Tibial nerve (tissue), 4 donors: ENCODE measurements around the gene IBA57. TPM values are rescaled to one million over a fixed set of nuclear protein-coding genes. Genes with fewer than 3 reads are reported as not detected.

Source experiments
- DNase-seq, 2 donors: peaks; one replicate each; pipeline ENCODE4 v3.0.0-alpha.2; 2019; ENCODE audit warnings: low spot score in 2 of 2
- H3K27ac ChIP-seq, 4 donors: fragments of 200-600 bp; sonication (generic) in 3 of 4; one replicate each; pipeline ENCODE4 v1.5.1; 2017 to 2019; ENCODE audit warnings: mild to moderate bottlenecking in 1 of 4
- H3K27me3 ChIP-seq, 2 donors: fragments of 200-600 bp; sonication (generic) in 1 of 2; one replicate each; pipeline versions ENCODE4 v1.5.1 to v1.6.0; 2017 to 2019
- H3K36me3 ChIP-seq, 3 donors: fragments of 200-600 bp; sonication (generic); one replicate each; pipeline ENCODE4 v1.5.1; 2018 to 2019
- H3K4me1 ChIP-seq, 4 donors: fragments of 200-600 bp; sonication (generic) in 3 of 4; one replicate each; pipeline ENCODE4 v1.5.1; 2017 to 2019
- H3K4me3 ChIP-seq, 4 donors: fragments of 200-600 bp; sonication (generic) in 3 of 4; one replicate each; pipeline ENCODE4 v1.5.1; 2017 to 2019; ENCODE audit warnings: mild to moderate bottlenecking in 1 of 4, moderate library complexity in 1 of 4
- H3K9me3 ChIP-seq, 4 donors: fragments of 200-600 bp; sonication (generic) in 3 of 4; one replicate each; pipeline ENCODE4 v1.5.1; 2017 to 2019
- EP300 ChIP-seq, 2 donors: sonication (generic); formaldehyde crosslinking; IDR thresholded peaks; one replicate each; pipeline ENCODE4 v1.6.1; 2017; ENCODE audit warnings: antibody characterized with exemption in 2 of 2, mild to moderate bottlenecking in 1 of 2
- POLR2A ChIP-seq, 2 donors: fragments of 450-650 bp; IDR thresholded peaks; one replicate each; pipeline ENCODE4 v1.6.1; 2017; ENCODE audit warnings: antibody characterized with exemption in 2 of 2, mild to moderate bottlenecking in 2 of 2, moderate library complexity in 2 of 2
- WGBS, 2 donors: methylation state at CpG; one replicate each; pipeline ENCODE4 v1.1.5; 2018; 5-methylcytosine and 5-hydroxymethylcytosine counted together
- total RNA-seq, 4 donors: library from RNA; depleted of rRNA; stranded (reverse); fragments of >200 nt; gene quantifications; one replicate each; pipeline ENCODE4 v1.1.0, GENCODE V29; 2016
- TF ChIP-seq, protein P1 (sequence below), 5 experiments: fragments of 200-600 bp in 3 of 5; fragments of 450-650 bp in 2 of 5; sonication (generic) in 3 of 5; IDR thresholded peaks; one replicate each; pipeline ENCODE4 v1.5.1; 2016 to 2019; ENCODE audit warnings: antibody characterized with exemption in 5 of 5, mild to moderate bottlenecking in 3 of 5, moderate library complexity in 2 of 5

The IBA57 gene
- total RNA-seq, 4 donors from 2014 or later, result 5.5 to 17.8 (median 9.2) TPM

DNA sequence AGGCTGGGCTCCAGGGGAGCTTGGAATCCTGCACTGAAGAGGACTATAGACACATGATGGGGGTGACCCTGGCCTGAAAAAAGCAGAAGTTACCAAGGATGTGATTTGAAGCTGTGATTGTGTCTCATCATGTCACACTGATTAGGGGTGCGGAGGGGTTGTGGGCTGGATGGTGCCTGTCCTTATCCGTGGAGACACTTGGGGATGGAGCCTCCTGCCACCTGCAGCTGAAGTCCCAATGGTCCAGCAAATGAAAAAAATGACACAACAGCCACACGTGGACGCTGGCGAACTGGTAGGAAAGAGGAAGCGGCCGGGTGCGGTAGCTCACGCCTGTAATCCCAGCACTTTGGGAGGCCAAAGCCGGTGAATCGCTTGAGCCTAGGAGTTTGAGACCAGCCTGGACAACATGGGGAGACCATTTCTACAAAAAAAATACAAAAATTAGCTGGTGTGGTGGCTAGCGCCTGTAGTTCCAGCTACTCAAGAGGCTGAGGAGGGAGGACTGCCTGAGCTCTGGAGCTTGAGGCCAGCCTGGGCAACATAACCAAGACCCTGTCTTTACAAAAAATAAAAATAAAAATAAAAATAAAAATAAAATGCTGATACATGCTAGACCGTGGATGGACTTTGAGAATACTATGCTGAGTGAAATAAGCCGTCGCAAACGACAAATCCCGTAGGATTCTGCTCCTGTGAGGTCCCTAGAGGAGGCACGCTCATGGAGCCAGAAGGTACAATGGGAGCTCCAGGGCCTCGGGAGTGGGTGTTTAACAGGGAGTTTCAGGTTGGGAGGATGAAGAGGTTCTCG is 838 bp upstream of the IBA57 start:
- WGBS, 2 donors, result 45 to 55% methylated on average over 20 of the region's 20 CpGs
- Histone ChIP-seq H3K27ac (peak overlapping the region; percentile 95 to 100 (median 98)), H3K36me3 (peaks cover 0 to 4% (median 0%) of the 10 kb centered on the region in 3 donors), H3K27me3 (no peaks in the 10 kb centered on the region), H3K4me3 (peak overlapping the region; percentile 41 to 87 (median 58)), H3K4me1 (peaks cover 0 to 53% (median 22%) of the 10 kb centered on the region in 4 donors), H3K9me3 (no peaks in the 10 kb centered on the region)
- peak in 1 of 2 donors; percentile 32 for TF ChIP-seq POLR2A (IDR thresholded peaks at IDR 0.05)
- TF ChIP-seq, protein P1, sequence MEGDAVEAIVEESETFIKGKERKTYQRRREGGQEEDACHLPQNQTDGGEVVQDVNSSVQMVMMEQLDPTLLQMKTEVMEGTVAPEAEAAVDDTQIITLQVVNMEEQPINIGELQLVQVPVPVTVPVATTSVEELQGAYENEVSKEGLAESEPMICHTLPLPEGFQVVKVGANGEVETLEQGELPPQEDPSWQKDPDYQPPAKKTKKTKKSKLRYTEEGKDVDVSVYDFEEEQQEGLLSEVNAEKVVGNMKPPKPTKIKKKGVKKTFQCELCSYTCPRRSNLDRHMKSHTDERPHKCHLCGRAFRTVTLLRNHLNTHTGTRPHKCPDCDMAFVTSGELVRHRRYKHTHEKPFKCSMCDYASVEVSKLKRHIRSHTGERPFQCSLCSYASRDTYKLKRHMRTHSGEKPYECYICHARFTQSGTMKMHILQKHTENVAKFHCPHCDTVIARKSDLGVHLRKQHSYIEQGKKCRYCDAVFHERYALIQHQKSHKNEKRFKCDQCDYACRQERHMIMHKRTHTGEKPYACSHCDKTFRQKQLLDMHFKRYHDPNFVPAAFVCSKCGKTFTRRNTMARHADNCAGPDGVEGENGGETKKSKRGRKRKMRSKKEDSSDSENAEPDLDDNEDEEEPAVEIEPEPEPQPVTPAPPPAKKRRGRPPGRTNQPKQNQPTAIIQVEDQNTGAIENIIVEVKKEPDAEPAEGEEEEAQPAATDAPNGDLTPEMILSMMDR (IDR thresholded peaks at IDR 0.05), result no peak
- no peak for DNase-seq

DNA sequence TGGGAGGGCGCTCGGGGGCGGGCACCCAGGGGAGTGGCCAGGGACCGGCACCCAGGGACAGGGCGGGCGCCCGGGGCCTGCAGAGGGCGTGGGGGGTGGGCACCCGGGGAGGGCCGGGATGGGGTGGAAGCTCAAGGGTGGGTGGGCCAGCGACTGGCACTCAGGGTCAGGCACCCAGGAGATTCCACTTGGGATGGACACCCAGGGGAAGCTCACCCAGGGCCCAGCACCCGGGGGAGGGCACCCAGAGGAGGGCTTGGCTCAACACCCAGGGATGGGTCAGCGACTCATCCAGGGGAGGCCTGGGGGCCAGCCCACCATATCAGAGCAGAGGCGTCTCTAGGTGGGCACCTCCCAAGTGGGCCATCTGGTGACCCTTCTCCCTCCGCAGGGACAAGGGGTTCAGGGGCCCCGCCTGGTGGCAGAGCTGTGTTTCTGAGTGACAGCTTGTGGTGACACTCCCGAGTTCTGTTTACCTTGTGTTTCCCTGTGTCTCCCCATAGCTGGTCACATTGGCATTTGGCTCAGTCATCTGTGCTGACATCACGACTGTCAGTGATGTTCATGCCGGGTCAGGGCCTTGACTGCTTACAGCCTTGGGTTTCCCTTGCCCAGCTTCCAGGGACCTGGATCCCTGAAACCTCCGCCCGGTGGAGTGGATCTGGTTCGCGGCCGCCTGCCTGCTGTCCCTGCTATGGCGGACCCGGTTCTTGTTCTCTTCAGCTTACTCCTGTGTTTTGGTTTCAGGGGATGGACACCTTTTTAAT is 749 bp downstream of the IBA57 start:
- peak overlapping the region; percentile 30 to 87 (median 58) for H3K4me3 ChIP-seq
- TF ChIP-seq EP300 (IDR thresholded peaks at IDR 0.05) (peak in 1 of 2 donors; percentile 5), POLR2A (IDR thresholded peaks at IDR 0.05) (no peak)
- TF ChIP-seq, protein P1 (IDR thresholded peaks at IDR 0.05), result peak; percentile 14 to 53 (median 46)
- WGBS, 2 donors, result 33 to 40% methylated on average over 13 of the region's 26 CpGs
- H3K27ac ChIP-seq, result peak overlapping the region; percentile 95 to 100 (median 98)
- H3K4me1 ChIP-seq, result peaks cover 0 to 47% (median 22%) of the 10 kb centered on the region in 4 donors
- peaks cover 0 to 4% (median 0%) of the 10 kb centered on the region in 3 donors for H3K36me3 ChIP-seq
- DNase-seq, result peak; percentile 60 to 76
- H3K27me3 ChIP-seq, result no peaks in the 10 kb centered on the region
- no peaks in the 10 kb centered on the region for H3K9me3 ChIP-seq

- no peak for TF ChIP-seq EP300 (IDR thresholded peaks at IDR 0.05)
- TF ChIP-seq, protein P1 (IDR thresholded peaks at IDR 0.05), result no peak
- TF ChIP-seq POLR2A (IDR thresholded peaks at IDR 0.05), result no peak
- DNase-seq, result no peak
- no peaks in the 10 kb centered on the region for H3K9me3 ChIP-seq
- no peaks in the 10 kb centered on the region for H3K27me3 ChIP-seq
- H3K36me3 ChIP-seq, result peaks cover 0 to 4% (median 0%) of the 10 kb centered on the region in 3 donors
- no peak overlapping the region for H3K4me3 ChIP-seq
- H3K4me1 ChIP-seq, result peaks cover 0 to 27% (median 8%) of the 10 kb centered on the region in 4 donors
- 79 to 80% methylated on average over 11 to 12 of the region's 12 CpGs for WGBS, 2 donors
- H3K27ac ChIP-seq, result peak overlapping the region in 1 of 4 donors; percentile 100
Measured at GRCh38 chr1:228168563-228169270, 3.1 kb downstream of the IBA57 start.

DNA sequence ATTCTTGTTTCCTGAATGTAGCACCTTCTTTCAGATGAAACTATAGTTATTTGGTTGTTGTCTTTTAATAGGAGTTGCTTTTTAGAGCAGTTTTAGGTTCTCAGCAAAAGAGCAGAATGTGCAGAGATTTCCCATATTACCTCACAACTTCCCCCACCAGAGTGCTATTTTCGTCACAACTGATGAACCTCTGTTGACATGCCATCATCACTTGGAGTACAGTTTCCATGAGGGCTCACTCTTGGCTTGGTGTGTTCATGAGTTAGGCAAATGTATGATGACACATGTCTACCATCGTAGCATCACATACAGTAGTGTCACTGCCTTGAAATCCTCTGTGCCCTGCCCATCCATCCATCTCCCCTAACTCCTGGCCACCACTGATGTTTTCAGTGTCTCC is 3.7 kb downstream of the IBA57 start:
- Histone ChIP-seq H3K4me3 (no peak overlapping the region), H3K4me1 (peaks cover 0 to 23% (median 6%) of the 10 kb centered on the region in 4 donors), H3K27me3 (no peaks in the 10 kb centered on the region), H3K9me3 (no peaks in the 10 kb centered on the region), H3K27ac (no peak overlapping the region), H3K36me3 (peaks cover 0 to 4% (median 0%) of the 10 kb centered on the region in 3 donors)
- no peak for TF ChIP-seq EP300 (IDR thresholded peaks at IDR 0.05)
- no peak for TF ChIP-seq POLR2A (IDR thresholded peaks at IDR 0.05)
- TF ChIP-seq, protein P1 (IDR thresholded peaks at IDR 0.05), result no peak
- DNase-seq, result no peak
- WGBS, 2 donors, result 84 to 91% methylated on average over 2 of the region's 2 CpGs
